HCT116 (cell line): ENCODE measurements around the gene GJC1. TPM values are rescaled to one million over a fixed set of nuclear protein-coding genes. Genes with fewer than 3 reads are reported as not detected.

ENCODE experiments used
- ATAC-seq: fragments of 200-7000 bp; cut with Tn5 transposase; 2 replicates; pipeline ENCODE4 v1.9.1; 2020; ENCODE audit warnings: mild to moderate bottlenecking, moderate library complexity
- BruUV-seq: library from RNA; stranded (reverse); fragments of 400-500 nt; replicated peaks from 2 replicates; lab custom pipeline; 2021; lab: Mats Ljungman, UMichigan
- CTCF ChIA-PET: fragments of 300-600 bp; sonication (Branson Sonifier 250); formaldehyde crosslinking; loops from one replicate; lab custom pipeline; 2021; ENCODE audit warnings: antibody characterized with exemption; lab: Charles Lee
- POLR2A ChIA-PET: fragments of 300-600, 350-600 bp; sonication (Branson Sonifier 250); formaldehyde crosslinking; loops from one replicate; lab custom pipeline; 2021; ENCODE audit warnings: antibody characterized with exemption; lab: Charles Lee
- RAD21 ChIA-PET, 2 experiments: fragments of 300-600 bp; sonication (Branson Sonifier 250); formaldehyde crosslinking; loops; one replicate each; lab custom pipeline; 2023; ENCODE audit warnings: low total read pairs in 2 of 2; ENCODE audit not compliant: uncharacterized antibody in 2 of 2, unreplicated experiment in 2 of 2, low non-redundant PET in 1 of 2; lab: Charles Lee
- DNase-seq: peaks from one replicate; pipeline ENCODE4 v3.0.0-alpha.2; 2010; ENCODE audit warnings: low read depth, low spot score
- H2AFZ ChIP-seq: fragments of 200-600 bp; shearing (Covaris generic), sonication (generic); 2 replicates; pipeline ENCODE4 v1.6.1; 2017; ENCODE audit warnings: low read depth, mixed run types, mixed read lengths, antibody characterized with exemption, low read length; ENCODE audit not compliant: poor library complexity, severe bottlenecking
- H3K27ac ChIP-seq: 2 replicates; pipeline ENCODE4 v1.5.1; 2012; ENCODE audit warnings: low read depth, low read length
- H3K27me3 ChIP-seq: fragments of 200-600 bp; sonication (generic); 2 replicates; pipeline ENCODE4 v1.6.1; 2016; ENCODE audit warnings: mixed run types, low read length, mixed read lengths; ENCODE audit not compliant: insufficient read depth
- H3K36me3 ChIP-seq, 2 experiments: fragments of 200-500 bp in 1 of 2; fragments of 200-600 bp in 1 of 2; sonication (Bioruptor generic) in 1 of 2; sonication (generic) in 1 of 2; 2 replicates each; pipeline versions ENCODE4 v1.5.1 to v1.6.1; 2014 to 2016; ENCODE audit warnings: low read length in 2 of 2, inconsistent platforms in 1 of 2, mixed read lengths in 1 of 2, mixed run types in 1 of 2; ENCODE audit not compliant: insufficient read depth in 2 of 2, control insufficient read depth in 1 of 2
- H3K4me1 ChIP-seq, 2 experiments: fragments of 200-600 bp in 1 of 2; sonication (generic) in 1 of 2; 2 replicates each; pipeline versions ENCODE4 v1.5.1 to v1.6.1; 2012 to 2017; ENCODE audit warnings: low read length in 2 of 2, inconsistent platforms in 1 of 2, mild to moderate bottlenecking in 1 of 2, mixed read lengths in 1 of 2, mixed run types in 1 of 2, moderate library complexity in 1 of 2; ENCODE audit not compliant: insufficient read depth in 2 of 2, control insufficient read depth in 1 of 2
- H3K4me2 ChIP-seq: fragments of 200-600 bp; sonication (generic); 2 replicates; pipeline ENCODE4 v1.6.1; 2017; ENCODE audit warnings: mixed run types, low read length, mixed read lengths
- H3K4me3 ChIP-seq, 2 experiments: fragments of 200-600 bp in 1 of 2; sonication (generic) in 1 of 2; replicated peaks in 1 of 2; 2 replicates each; pipeline ENCODE4 v1.5.1; 2011 to 2016; ENCODE audit warnings: low read length in 2 of 2, control low read depth in 1 of 2, low read depth in 1 of 2, mild to moderate bottlenecking in 1 of 2, mixed read lengths in 1 of 2, mixed run types in 1 of 2
- H3K79me2 ChIP-seq: fragments of 200-600 bp; sonication (generic); 2 replicates; pipeline ENCODE4 v1.6.1; 2017; ENCODE audit warnings: mild to moderate bottlenecking, mixed run types, low read length, moderate library complexity, mixed read lengths; ENCODE audit not compliant: insufficient read depth
- H3K9ac ChIP-seq: fragments of 200-600 bp; sonication (generic); 2 replicates; pipeline ENCODE4 v1.6.1; 2016; ENCODE audit warnings: low read length, mixed read lengths
- H3K9me2 ChIP-seq: fragments of 200-600 bp; sonication (generic), shearing (Covaris generic); 2 replicates; pipeline ENCODE4 v1.6.1; 2017; ENCODE audit warnings: mixed run types, mild to moderate bottlenecking, moderate library complexity; ENCODE audit not compliant: insufficient read depth
- H3K9me3 ChIP-seq, 2 experiments: fragments of 200-500 bp in 1 of 2; fragments of 200-600 bp in 1 of 2; sonication (Bioruptor generic) in 1 of 2; sonication (generic) in 1 of 2; 2 replicates each; pipeline ENCODE4 v1.6.1; 2014 to 2017; ENCODE audit warnings: low read length in 2 of 2, mixed read lengths in 2 of 2, inconsistent platforms in 1 of 2, low read depth in 1 of 2, mild to moderate bottlenecking in 1 of 2, mixed run types in 1 of 2, moderate library complexity in 1 of 2; ENCODE audit not compliant: control insufficient read depth in 1 of 2, insufficient read depth in 1 of 2
- H4K20me1 ChIP-seq: fragments of 200-600 bp; sonication (generic), shearing (Covaris generic); 2 replicates; pipeline ENCODE4 v1.6.1; 2017; ENCODE audit warnings: mixed run types, mild to moderate bottlenecking, moderate library complexity; ENCODE audit not compliant: insufficient read depth
- CBX3 ChIP-seq: IDR thresholded peaks from 2 replicates; pipeline ENCODE4 v1.6.1; 2012; ENCODE audit warnings: low read depth
- CEBPB ChIP-seq: IDR thresholded peaks from 2 replicates; pipeline ENCODE4 v1.6.1; 2012; ENCODE audit warnings: low read depth
- EZH2phosphoT487 ChIP-seq: fragments of 200-600 bp; IDR thresholded peaks from 2 replicates; pipeline ENCODE4 v1.6.1; 2018; ENCODE audit warnings: antibody characterized with exemption, borderline replicate concordance
- JUND ChIP-seq: IDR thresholded peaks from 2 replicates; pipeline ENCODE4 v1.6.1; 2012
- POLR2AphosphoS5 ChIP-seq: IDR thresholded peaks from 2 replicates; pipeline ENCODE4 v1.6.1; 2011; ENCODE audit warnings: mild to moderate bottlenecking, low read depth, low read length, moderate library complexity
- intact Hi-C: fragments of 100-400 bp; cut with micrococcal nuclease; formaldehyde crosslinking; loops from 2 replicates; pipeline ENCODE4 v1.10.0; 2022
- total RNA-seq: library from RNA; stranded (reverse); gene quantifications from one replicate; pipeline ENCODE4 v1.2.1, GENCODE V29; 2021; ENCODE audit not compliant: unreplicated experiment
- TF ChIP-seq, protein P1 (sequence below): IDR thresholded peaks from 2 replicates; pipeline ENCODE4 v1.6.1; 2011; ENCODE audit warnings: mild to moderate bottlenecking, low read length, moderate library complexity; ENCODE audit not compliant: insufficient replicate concordance; ENCODE audit errors: extremely low read depth

GJC1 gene
- total RNA-seq, 1 experiment from 2014 or later: 62.4 TPM

DNA sequence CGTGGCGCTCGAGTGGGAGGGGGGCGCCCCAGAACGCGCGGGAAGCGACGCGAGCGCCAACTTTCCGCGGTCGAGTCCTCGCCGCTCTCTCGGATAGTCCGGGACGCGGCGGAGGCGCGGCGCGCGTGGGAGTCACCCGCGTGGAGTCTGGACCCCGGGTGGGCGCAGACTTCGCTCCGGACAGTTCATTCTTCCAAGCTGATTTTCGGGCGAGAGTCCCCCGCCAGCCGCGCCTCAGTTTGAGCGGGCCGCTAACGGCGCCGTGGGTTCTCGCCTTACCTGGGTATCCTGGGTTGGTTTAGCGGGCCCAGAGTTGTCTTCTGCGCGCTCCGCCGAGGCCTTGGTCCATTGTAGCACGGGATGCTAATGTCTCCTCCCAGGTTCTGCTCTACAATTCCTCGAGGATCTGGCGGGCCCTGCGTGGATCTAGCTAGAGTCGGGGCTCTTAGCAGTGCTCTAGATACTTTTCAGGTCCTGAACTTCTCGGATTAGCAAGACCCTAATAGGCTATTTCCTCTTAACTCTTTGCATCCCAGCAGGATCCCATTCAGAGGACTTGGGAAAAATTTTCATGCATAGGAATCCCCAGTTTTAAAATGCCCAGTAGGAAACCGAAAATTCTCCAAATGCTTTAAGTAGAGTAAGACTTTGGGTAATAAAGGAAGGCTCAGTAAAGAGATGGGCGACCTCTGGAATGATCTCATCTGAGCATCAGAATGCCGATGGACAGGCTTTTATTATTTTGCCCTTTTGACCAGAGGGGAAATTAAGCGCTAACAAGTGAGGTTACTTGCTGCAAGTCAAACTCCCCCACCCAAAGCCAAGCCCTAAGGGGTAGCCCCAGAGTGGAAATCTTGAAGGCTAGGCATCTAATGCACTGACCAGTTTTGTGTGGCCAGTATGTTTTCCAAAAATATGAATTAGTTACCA is 537 bp upstream of the GJC1 start (continued):
- no peak for TF ChIP-seq POLR2AphosphoS5
- TF ChIP-seq CBX3: no peak
- TF ChIP-seq JUND: no peak
- TF ChIP-seq EZH2phosphoT487: no peak
- TF ChIP-seq, protein P1, sequence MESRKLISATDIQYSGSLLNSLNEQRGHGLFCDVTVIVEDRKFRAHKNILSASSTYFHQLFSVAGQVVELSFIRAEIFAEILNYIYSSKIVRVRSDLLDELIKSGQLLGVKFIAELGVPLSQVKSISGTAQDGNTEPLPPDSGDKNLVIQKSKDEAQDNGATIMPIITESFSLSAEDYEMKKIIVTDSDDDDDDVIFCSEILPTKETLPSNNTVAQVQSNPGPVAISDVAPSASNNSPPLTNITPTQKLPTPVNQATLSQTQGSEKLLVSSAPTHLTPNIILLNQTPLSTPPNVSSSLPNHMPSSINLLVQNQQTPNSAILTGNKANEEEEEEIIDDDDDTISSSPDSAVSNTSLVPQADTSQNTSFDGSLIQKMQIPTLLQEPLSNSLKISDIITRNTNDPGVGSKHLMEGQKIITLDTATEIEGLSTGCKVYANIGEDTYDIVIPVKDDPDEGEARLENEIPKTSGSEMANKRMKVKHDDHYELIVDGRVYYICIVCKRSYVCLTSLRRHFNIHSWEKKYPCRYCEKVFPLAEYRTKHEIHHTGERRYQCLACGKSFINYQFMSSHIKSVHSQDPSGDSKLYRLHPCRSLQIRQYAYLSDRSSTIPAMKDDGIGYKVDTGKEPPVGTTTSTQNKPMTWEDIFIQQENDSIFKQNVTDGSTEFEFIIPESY: no peak

DNA sequence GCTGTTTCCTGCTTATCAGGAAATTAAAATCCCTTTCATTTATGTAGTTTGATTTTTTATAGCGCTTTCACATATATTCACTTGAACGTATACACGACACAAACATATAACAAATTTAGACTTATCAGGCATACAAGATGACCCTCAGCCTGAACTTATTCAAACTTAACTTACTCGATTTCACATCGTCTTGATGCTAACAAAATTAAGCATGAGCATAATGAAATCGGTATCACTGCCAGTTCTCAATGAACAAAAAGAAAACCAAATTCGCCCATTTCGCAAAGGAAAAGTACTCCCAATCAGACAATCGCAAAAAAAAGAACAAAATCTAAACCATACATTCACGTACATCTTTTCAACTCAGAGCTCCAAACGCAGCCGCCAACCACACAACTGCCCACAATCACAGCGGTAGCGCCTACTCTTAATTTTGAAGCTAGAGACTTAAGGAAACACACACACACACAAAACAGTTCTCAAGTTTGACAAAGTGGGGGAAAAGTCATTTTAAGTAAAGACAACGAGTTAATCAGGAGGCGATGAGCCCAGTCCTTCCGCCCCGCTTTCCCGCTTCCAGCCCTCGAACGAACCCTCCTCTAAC is 1.1 kb downstream of the GJC1 start:
- DNase-seq (no peak), ATAC-seq (no peak)
- intact Hi-C loops: no loop called here
- Histone ChIP-seq H2AFZ (no peak overlapping the region), H3K4me3 (peak overlapping the region; percentile 82 to 84), H3K9me2 (no peaks in the 10 kb centered on the region), H3K4me2 (peak overlapping the region; percentile 85), H3K36me3 (no peaks in the 10 kb centered on the region), H3K27me3 (no peaks in the 10 kb centered on the region), H3K4me1 (peaks cover 53 to 85% of the 10 kb centered on the region in 2 experiments), H3K79me2 (peaks cover 60% of the 10 kb centered on the region), H4K20me1 (no peaks in the 10 kb centered on the region), H3K27ac (peak overlapping the region; percentile 95), H3K9ac (peak overlapping the region; percentile 98), H3K9me3 (no peaks in the 10 kb centered on the region)
- TSS peak; percentile 71 for BruUV-seq
- CTCF ChIA-PET: interaction anchor here (0.8 kb wide), 1 partner anchor 307 kb away, joined by 3 read pairs; the partner anchor contains the start of gene ACBD4
- POLR2A ChIA-PET: no interaction called here
- no peak for TF ChIP-seq CEBPB
- TF ChIP-seq POLR2AphosphoS5: 0 out of 2 replicates have a peak, but pooled peaks have one; percentile 3
- RAD21 ChIA-PET: no interaction called here
